HepG2 (cell line): Measurements from ENCODE around the gene SORBS2. TPM values are rescaled to one million over a fixed set of nuclear protein-coding genes. Genes with fewer than 3 reads are reported as not detected.

Experiments used
- ARID3A ChIP-seq: IDR thresholded peaks from 2 replicates; pipeline ENCODE4 v1.6.1; 2012; ENCODE audit warnings: low read depth, low read length, improper control_type of control experiment
- ATF1 ChIP-seq: IDR thresholded peaks from 2 replicates; pipeline ENCODE4 v1.6.1; 2016; ENCODE audit warnings: mild to moderate bottlenecking, control low read depth
- NR2F1 ChIP-seq, 2 experiments: fragments of 450-650 bp in 1 of 2; formaldehyde crosslinking in 1 of 2; IDR thresholded peaks; 2 replicates each; pipeline versions ENCODE4 v1.5.0 to v1.6.1; 2016 to 2020; ENCODE audit warnings: mild to moderate bottlenecking in 1 of 2, missing compliant biosample characterization in 1 of 2, missing genetic modification reagents in 1 of 2, moderate library complexity in 1 of 2
- ONECUT2 ChIP-seq: sonication (generic); formaldehyde crosslinking; IDR thresholded peaks from 2 replicates; pipeline ENCODE4 v1.4.0; 2020; ENCODE audit warnings: missing genetic modification reagents
- PHF20 ChIP-seq: sonication (generic); formaldehyde crosslinking; IDR thresholded peaks from 2 replicates; pipeline ENCODE4 v1.5.0; 2020; ENCODE audit warnings: mild to moderate bottlenecking, missing genetic modification reagents
- REST ChIP-seq, 2 experiments: IDR thresholded peaks; 2 replicates each; pipeline ENCODE4 v1.6.1; 2011 to 2012; ENCODE audit warnings: low read length in 2 of 2, borderline replicate concordance in 1 of 2, low read depth in 1 of 2, mild to moderate bottlenecking in 1 of 2, moderate library complexity in 1 of 2
- SMAD9 ChIP-seq: sonication (generic); formaldehyde crosslinking; IDR thresholded peaks from 2 replicates; pipeline ENCODE4 v1.5.1; 2020; ENCODE audit warnings: mild to moderate bottlenecking, missing genetic modification reagents
- SOX5 ChIP-seq: IDR thresholded peaks from 2 replicates; pipeline ENCODE4 v1.6.1; 2016; ENCODE audit warnings: borderline replicate concordance
- ZNF143 ChIP-seq: sonication (generic); formaldehyde crosslinking; IDR thresholded peaks from 2 replicates; pipeline ENCODE4 v1.4.0; 2020; ENCODE audit warnings: missing genetic modification reagents
- ZNF614 ChIP-seq: IDR thresholded peaks from 2 replicates; pipeline ENCODE4 v1.6.1; 2018; ENCODE audit warnings: missing biosample characterization, missing genetic modification reagents, inconsistent platforms, borderline replicate concordance
- polyA plus RNA-seq, 8 experiments: library from polyadenylated mRNA; depleted of rRNA in 3 of 8; stranded (reverse) in 7 of 8; unstranded in 1 of 8; fragments of >200 nt; fragmentation: Illumina TruSeq in 4 of 8; extraction: Trizol in 4 of 8; gene quantifications; 2 replicates each; pipeline versions ENCODE4 v1.2.1 to v1.2.3, GENCODE V29; 2011 to 2016; ENCODE audit warnings: low read depth in 4 of 8, missing spikeins in 1 of 8, mixed read lengths in 1 of 8; ENCODE audit not compliant: insufficient read depth in 1 of 8
- total RNA-seq, 5 experiments: library from RNA; depleted of rRNA; stranded (reverse); fragments of >200 nt; fragmentation: Illumina TruSeq; extraction: Trizol; gene quantifications; 2 replicates each; pipeline ENCODE4 v1.2.3, GENCODE V29; 2016; ENCODE audit warnings: low read depth in 1 of 5
- TF ChIP-seq, protein P1 (sequence below), 2 experiments: sonication (generic) in 1 of 2; formaldehyde crosslinking in 1 of 2; IDR thresholded peaks; 2 replicates each; pipeline versions ENCODE4 v1.4.0 to v1.6.1; 2018 to 2020; ENCODE audit warnings: missing genetic modification reagents in 2 of 2, borderline replicate concordance in 1 of 2, low read depth in 1 of 2, mild to moderate bottlenecking in 1 of 2, missing biosample characterization in 1 of 2
- TF ChIP-seq, protein P2 (sequence below): sonication (generic); formaldehyde crosslinking; IDR thresholded peaks from 2 replicates; pipeline ENCODE4 v1.9.0; 2021; ENCODE audit warnings: missing genetic modification reagents, borderline replicate concordance

SORBS2 gene
- total and polyA plus RNA-seq, 2 of the 13 experiments (the other 11 are each of a cell fraction or from before 2014, with no cell fraction given), result 25.0 to 80.5 TPM

DNA sequence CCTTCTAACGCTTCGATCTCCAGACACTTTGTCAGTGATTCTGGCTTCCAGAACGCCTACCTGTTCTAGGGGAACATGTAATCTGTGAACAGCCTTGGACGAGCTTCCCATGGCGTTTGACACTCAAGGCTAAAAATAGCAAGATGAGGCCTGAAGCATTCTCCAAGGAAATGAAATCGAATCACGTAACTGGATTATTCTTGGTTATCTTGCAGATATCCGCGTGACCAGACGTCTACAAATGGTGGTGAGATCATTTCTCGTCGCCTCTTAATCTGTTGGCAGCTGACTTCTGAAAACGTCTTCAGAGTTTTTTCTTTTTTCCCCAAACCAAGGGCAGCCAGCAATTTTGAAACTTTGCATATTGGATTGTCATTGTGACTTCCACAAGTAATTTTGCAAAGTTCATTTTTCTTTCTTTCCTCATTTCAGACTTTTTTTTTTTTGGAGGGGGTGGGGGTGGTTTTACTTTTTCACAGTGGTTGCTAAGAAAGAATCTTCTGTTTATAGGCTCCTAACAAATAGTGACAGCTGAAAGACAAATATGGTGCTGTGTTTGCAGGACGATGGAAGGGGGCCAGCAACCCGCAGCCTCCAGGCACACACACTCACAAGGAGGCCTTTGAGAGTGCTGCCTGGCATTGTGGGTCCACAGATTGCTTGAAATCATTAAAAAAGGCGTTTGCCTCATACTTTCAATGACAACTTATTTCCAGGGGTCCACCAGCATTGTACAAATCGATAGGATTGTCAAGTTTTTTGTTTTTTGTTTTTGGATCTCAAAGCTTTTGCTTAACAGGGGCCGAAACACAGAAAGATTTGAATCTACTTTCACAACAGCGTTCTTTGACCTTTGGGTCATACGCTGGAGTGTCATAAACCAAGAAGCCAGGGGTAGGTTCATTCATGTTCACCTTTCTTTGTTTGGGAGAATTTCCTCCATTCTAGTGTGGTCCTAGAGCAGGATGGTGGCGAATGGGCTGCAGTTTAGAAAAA, 244.3 kb downstream of the SORBS2 start (continued):
- TF ChIP-seq REST (IDR thresholded peaks at IDR 0.05; ENCODE audit: borderline replicate concordance in 1 of 2, low read depth in 1 of 2, low read length in 2 of 2) (no peak; a peak in 1 of 4 replicates), ONECUT2 (CRISPR knock-in tag) (no peak), PHF20 (CRISPR knock-in tag) (no peak), ATF1 (CRISPR knock-in tag) (0 out of 2 replicates have a peak, but pooled peaks have one; percentile 50), ARID3A (0 out of 2 replicates have a peak, but pooled peaks have one; percentile 58), SMAD9 (CRISPR knock-in tag) (no peak), ZNF143 (no peak), SOX5 (CRISPR knock-in tag) (peak; percentile 38; the same call in 1 of the 2 replicates), NR2F1 (CRISPR knock-in tag; IDR thresholded peaks at IDR 0.05) (peak; percentile 3 to 83; a peak in 2 of 4 replicates), ZNF614 (0 out of 2 replicates have a peak, but pooled peaks have one; percentile 30)
- TF ChIP-seq, protein P1, sequence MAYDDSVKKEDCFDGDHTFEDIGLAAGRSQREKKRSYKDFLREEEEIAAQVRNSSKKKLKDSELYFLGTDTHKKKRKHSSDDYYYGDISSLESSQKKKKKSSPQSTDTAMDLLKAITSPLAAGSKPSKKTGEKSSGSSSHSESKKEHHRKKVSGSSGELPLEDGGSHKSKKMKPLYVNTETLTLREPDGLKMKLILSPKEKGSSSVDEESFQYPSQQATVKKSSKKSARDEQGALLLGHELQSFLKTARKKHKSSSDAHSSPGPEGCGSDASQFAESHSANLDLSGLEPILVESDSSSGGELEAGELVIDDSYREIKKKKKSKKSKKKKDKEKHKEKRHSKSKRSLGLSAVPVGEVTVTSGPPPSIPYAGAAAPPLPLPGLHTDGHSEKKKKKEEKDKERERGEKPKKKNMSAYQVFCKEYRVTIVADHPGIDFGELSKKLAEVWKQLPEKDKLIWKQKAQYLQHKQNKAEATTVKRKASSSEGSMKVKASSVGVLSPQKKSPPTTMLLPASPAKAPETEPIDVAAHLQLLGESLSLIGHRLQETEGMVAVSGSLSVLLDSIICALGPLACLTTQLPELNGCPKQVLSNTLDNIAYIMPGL (CRISPR knock-in tag; IDR thresholded peaks at IDR 0.05; ENCODE audit: borderline replicate concordance in 1 of 2, low read depth in 1 of 2), result no peak
- TF ChIP-seq, protein P2, sequence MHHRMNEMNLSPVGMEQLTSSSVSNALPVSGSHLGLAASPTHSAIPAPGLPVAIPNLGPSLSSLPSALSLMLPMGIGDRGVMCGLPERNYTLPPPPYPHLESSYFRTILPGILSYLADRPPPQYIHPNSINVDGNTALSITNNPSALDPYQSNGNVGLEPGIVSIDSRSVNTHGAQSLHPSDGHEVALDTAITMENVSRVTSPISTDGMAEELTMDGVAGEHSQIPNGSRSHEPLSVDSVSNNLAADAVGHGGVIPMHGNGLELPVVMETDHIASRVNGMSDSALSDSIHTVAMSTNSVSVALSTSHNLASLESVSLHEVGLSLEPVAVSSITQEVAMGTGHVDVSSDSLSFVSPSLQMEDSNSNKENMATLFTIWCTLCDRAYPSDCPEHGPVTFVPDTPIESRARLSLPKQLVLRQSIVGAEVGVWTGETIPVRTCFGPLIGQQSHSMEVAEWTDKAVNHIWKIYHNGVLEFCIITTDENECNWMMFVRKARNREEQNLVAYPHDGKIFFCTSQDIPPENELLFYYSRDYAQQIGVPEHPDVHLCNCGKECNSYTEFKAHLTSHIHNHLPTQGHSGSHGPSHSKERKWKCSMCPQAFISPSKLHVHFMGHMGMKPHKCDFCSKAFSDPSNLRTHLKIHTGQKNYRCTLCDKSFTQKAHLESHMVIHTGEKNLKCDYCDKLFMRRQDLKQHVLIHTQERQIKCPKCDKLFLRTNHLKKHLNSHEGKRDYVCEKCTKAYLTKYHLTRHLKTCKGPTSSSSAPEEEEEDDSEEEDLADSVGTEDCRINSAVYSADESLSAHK, result no peak
